Lower leg skin (tissue), 4 donors: Measurements from ENCODE around the gene PRKCE. TPM values are rescaled to one million over a fixed set of nuclear protein-coding genes. Genes with fewer than 3 reads are reported as not detected.
A peak's percentile ranks its signal among the peaks of the same experiment; 100 is the strongest.

Experiments
- DNase-seq, 2 donors: peaks; one replicate each; pipeline ENCODE4 v3.0.0-alpha.2; 2019; ENCODE audit warnings: low spot score in 2 of 2
- H3K4me3 ChIP-seq: fragments of 200-600 bp; sonication (generic); 2 replicates; pipeline ENCODE4 v1.5.1; 2017; ENCODE audit warnings: mild to moderate bottlenecking, low read depth; ENCODE audit not compliant: poor library complexity, severe bottlenecking
- CTCF ChIP-seq, 3 donors: fragments of 450-650 bp; IDR thresholded peaks; one replicate each; pipeline ENCODE4 v1.5.1; 2016; ENCODE audit warnings: antibody characterized with exemption in 3 of 3, mild to moderate bottlenecking in 3 of 3, moderate library complexity in 2 of 3
- POLR2A ChIP-seq, 2 donors: fragments of 450-650 bp; IDR thresholded peaks; one replicate each; pipeline ENCODE4 v1.6.1; 2016 to 2017; ENCODE audit warnings: antibody characterized with exemption in 2 of 2, mild to moderate bottlenecking in 1 of 2, moderate library complexity in 1 of 2
- WGBS, 2 donors: methylation state at CpG; one replicate each; pipeline ENCODE4 v1.1.5; 2018; 5-methylcytosine and 5-hydroxymethylcytosine counted together
- intact Hi-C: fragments of 100-400 bp; cut with DNase I; formaldehyde crosslinking; loops from one replicate; pipeline ENCODE4 v1.15.0; 2023; ENCODE audit warnings: low total_unique reads
- total RNA-seq, 4 donors: library from RNA; depleted of rRNA; stranded (reverse); fragments of >200 nt; gene quantifications; one replicate each; pipeline ENCODE4 v1.1.0, GENCODE V29; 2016

Gene PRKCE
- total RNA-seq, 4 donors from 2014 or later: 3.5 to 10.3 (median 6.1) TPM

GRCh38 chr2:45981384-45981930 lies 330.0 kb downstream of the PRKCE start:
- no peak for DNase-seq
- WGBS, 2 donors: 71 to 84% methylated on average over 4 of the region's 4 CpGs
- intact Hi-C loops: no loop called here
- H3K4me3 ChIP-seq: no peak overlapping the region
- TF ChIP-seq POLR2A (IDR thresholded peaks at IDR 0.05) (no peak), CTCF (IDR thresholded peaks at IDR 0.05) (no peak)

- DNase-seq: no peak
- WGBS, 2 donors: 97% methylated on average over 7 of the region's 7 CpGs
- no peak for TF ChIP-seq POLR2A (IDR thresholded peaks at IDR 0.05)
- TF ChIP-seq CTCF (IDR thresholded peaks at IDR 0.05): no peak
- H3K4me3 ChIP-seq: no peak overlapping the region
- intact Hi-C loops: no loop called here
Observed at GRCh38 chr2:45982096-45982495, 330.6 kb downstream of the PRKCE start.

GRCh38 chr2:45983213-45983612 lies 331.7 kb downstream of the PRKCE start:
- WGBS, 2 donors: 97% methylated on average over 7 of the region's 7 CpGs

GRCh38 chr2:45984366-45984765 lies 332.9 kb downstream of the PRKCE start:
- H3K4me3 ChIP-seq: no peak overlapping the region
- 92 to 93% methylated on average over 7 of the region's 7 CpGs for WGBS, 2 donors
- intact Hi-C loops: no loop called here
- DNase-seq: no peak
- TF ChIP-seq CTCF (IDR thresholded peaks at IDR 0.05) (no peak), POLR2A (IDR thresholded peaks at IDR 0.05) (no peak)

More at GRCh38 chr2:45983213-45983612, 331.7 kb downstream of the PRKCE start:
- H3K4me3 ChIP-seq: no peak overlapping the region
- no peak for TF ChIP-seq CTCF (IDR thresholded peaks at IDR 0.05)
- TF ChIP-seq POLR2A (IDR thresholded peaks at IDR 0.05): no peak
- no peak for DNase-seq
- intact Hi-C loops: no loop called here

- DNase-seq: no peak
- TF ChIP-seq POLR2A (IDR thresholded peaks at IDR 0.05): no peak
- WGBS, 2 donors: 87 to 91% methylated on average over 13 of the region's 13 CpGs
- intact Hi-C loops: no loop called here
- H3K4me3 ChIP-seq: no peak overlapping the region
Observed at GRCh38 chr2:45984896-45985473, 333.5 kb downstream of the PRKCE start.

- peak in 1 of 2 donors; percentile 38 for DNase-seq
- intact Hi-C loops: no loop called here
- H3K4me3 ChIP-seq: no peak overlapping the region
- TF ChIP-seq POLR2A (IDR thresholded peaks at IDR 0.05): no peak
- no peak for TF ChIP-seq CTCF (IDR thresholded peaks at IDR 0.05)
- 58 to 81% methylated on average over 5 of the region's 5 CpGs for WGBS, 2 donors
Observed at GRCh38 chr2:45986509-45986908, 335.0 kb downstream of the PRKCE start.
